ENCODE data around the gene HCAR2. TPM values are rescaled to one million over a fixed set of nuclear protein-coding genes. Genes with fewer than 3 reads are reported as not detected.
"Not testable (repeated sequence)": the region's sequence is repeated elsewhere in the genome, so short reads cannot be mapped to it uniquely, and the experiment has no call there.

Gene HCAR2
- not detected for total RNA-seq

DNA sequence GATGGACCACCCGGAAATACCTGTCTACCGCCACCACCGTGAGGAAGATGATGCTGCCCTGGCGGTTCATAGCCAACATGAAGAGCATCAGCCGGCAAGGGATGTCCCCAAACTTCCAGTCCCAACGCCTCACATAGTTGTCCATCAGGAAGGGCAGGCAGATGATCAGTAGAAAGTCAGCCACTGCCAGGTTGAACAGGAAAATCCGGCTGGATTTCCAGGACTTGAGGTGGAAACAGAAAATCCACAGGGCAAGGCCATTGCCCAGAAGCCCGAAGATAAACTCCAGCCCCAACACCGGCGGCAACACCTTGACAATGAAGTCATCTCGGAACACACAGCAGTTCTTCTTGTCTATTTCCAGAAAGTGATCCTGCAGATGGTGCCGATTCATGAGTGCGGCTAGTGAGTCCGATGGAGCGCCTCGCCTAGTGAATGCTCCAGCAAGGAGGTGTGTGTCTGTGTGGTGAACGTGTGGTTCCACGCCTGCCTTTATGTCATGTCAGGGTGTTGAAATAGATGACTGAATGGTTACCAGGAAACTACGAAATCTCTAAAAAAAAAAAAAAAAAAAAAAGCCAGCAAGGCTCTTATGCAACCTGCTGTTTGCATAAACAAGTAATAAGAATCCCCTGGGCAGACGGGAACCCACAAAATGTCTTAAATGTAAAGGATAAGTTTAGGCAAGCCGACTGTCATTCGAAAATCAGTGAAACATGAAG lies at the start of gene HCAR2:
TSS of gene HCAR2 (minus strand) at position 468 of the 722 bp plus-strand sequence. CDS start at position 394, 74 bp downstream.
- intact Hi-C loops (cut with DNase I; ENCODE audit: low total_unique reads); H3K4me1 ChIP-seq; DNase-seq; H3K4me3 ChIP-seq; H3K27ac ChIP-seq; H3K27me3 ChIP-seq; H3K36me3 ChIP-seq; H3K9me3 ChIP-seq: not testable (repeated sequence)

DNA sequence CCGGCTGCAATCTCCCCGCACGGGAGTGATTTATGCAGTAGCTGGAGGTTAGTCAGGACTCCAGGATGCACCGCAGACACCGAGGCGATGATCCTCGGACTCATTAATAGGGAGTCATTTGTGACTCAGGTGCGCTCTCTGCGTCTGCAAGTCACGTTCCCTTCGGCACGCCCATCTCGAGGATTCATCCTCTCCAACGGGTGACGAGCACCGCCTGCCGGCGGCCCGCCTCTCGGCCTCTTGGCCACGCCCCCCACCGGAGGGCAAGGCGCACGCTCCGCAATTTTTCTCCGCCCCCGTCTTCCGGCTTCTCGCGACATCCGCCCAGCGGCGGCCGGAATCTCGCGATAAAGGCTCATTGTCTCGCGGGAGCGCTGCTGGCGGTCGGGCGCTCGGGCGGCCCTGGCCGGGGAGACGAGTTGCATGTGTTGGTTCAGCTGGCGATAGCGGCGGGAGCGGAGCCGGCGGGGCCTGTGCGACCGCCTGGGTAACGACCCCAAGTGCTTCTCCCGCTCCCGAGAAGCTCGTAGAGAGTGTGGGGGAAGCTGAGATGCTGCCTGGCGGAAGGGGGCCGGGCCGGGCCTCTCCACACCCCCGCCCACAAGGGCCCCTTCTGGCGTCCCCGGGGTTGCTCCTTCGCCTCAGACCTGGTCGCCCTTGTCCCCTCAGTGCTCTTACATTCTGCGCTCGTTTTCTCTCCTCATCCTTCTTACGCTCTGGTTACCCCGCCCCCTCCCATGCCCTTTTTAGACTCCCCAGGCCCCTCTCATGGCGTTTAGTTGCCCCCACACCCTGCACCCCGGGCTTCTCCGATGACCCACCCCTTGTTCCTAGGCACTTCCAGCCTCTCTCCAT lies 49.5 kb upstream of the HCAR2 start, which contains the start of gene DENR:
TSS of gene DENR (plus strand) at position 361 of the 855 bp plus-strand sequence. CDS start 878 bp downstream, outside the sequence.
- intact Hi-C loops (cut with DNase I; ENCODE audit: low total_unique reads), result no loop called here
- Histone ChIP-seq H3K27ac (peak within 1 kb of the TSS; percentile 84), H3K4me3 (peak within 1 kb of the TSS; percentile 87 to 90), H3K4me1 (no peaks in the 10 kb centered on the region), H3K9me3 (no peaks in the 10 kb centered on the region), H3K36me3 (no peaks in the 10 kb centered on the region), H3K27me3 (no peaks in the 10 kb centered on the region)
- DNase-seq, result peak; percentile 98 to 99
- TF ChIP-seq POLR2A (IDR thresholded peaks at IDR 0.05), result peak; percentile 38 to 81
- TF ChIP-seq CTCF (IDR thresholded peaks at IDR 0.05), result peak; percentile 65 to 95 (median 88)

DNA sequence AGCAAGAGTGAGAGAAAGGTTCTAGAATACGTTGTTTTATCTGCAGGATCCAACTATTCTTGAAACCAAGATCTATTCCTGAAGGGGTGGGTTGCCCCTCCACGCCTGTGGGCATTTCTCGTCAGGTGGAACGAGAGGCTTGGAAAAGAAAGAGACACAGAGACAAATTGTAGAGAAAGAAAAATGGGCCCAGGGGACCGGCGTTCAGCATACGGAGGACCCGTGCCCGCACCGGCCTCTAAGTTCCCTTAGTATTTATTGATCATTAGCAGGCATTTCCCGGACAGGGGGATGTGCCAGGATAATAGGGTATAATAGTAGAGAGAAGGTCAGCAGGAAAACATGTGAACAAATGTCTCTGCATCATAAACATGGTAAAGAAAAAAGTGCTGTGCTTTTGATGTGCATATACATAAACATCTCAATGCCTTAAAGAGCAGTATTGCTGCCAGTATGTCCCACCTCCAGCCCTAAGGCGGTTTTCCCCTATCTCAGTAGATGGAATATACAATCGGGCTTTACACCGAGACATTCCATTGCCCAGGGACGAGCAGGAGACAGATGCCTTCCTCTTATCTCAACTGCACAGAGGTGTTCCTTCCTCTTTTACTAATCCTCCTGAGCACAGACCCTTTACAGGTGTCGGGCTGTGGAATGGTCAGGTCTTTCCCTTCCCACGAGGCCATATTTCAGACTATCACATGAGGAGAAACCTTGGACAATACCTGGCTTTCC lies 47.8 kb upstream of the HCAR2 start:
- H3K27ac ChIP-seq; H3K4me1 ChIP-seq; DNase-seq; H3K27me3 ChIP-seq; H3K9me3 ChIP-seq; H3K36me3 ChIP-seq; intact Hi-C loops (cut with DNase I; ENCODE audit: low total_unique reads); H3K4me3 ChIP-seq: not testable (repeated sequence)

- no peaks in the 10 kb centered on the region for H3K9me3 ChIP-seq
- H3K27ac ChIP-seq, result no peak overlapping the region
- H3K4me3 ChIP-seq, result no peak overlapping the region
- intact Hi-C loops (cut with DNase I; ENCODE audit: low total_unique reads), result no loop called here
- no peaks in the 10 kb centered on the region for H3K27me3 ChIP-seq
- no peak for DNase-seq
- no peak for TF ChIP-seq CTCF (IDR thresholded peaks at IDR 0.05)
- no peak for TF ChIP-seq POLR2A (IDR thresholded peaks at IDR 0.05)
- no peaks in the 10 kb centered on the region for H3K4me1 ChIP-seq
- no peaks in the 10 kb centered on the region for H3K36me3 ChIP-seq
These were observed 46.6 kb upstream of the HCAR2 start for GRCh38 chr12:122749569-122750332.

- H3K27me3 ChIP-seq, result no peaks in the 10 kb centered on the region
These were observed 44.3 kb upstream of the HCAR2 start for GRCh38 chr12:122747224-122748135.

More at GRCh38 chr12:122747224-122748135, 44.3 kb upstream of the HCAR2 start:
- H3K27ac ChIP-seq, result no peak overlapping the region
- intact Hi-C loops (cut with DNase I; ENCODE audit: low total_unique reads), result no loop called here
- H3K9me3 ChIP-seq, result no peaks in the 10 kb centered on the region
- no peak for DNase-seq
- H3K4me3 ChIP-seq, result no peak overlapping the region
- TF ChIP-seq POLR2A (IDR thresholded peaks at IDR 0.05) (no peak), CTCF (IDR thresholded peaks at IDR 0.05) (no peak)
- H3K4me1 ChIP-seq, result no peaks in the 10 kb centered on the region
- no peaks in the 10 kb centered on the region for H3K36me3 ChIP-seq

All from uterus (tissue), 4 donors.